UCSD-AML1 (cell line): Measurements from ENCODE around the gene HES3.

Experiments used
- DNase-seq: peaks from one replicate; lab custom pipeline; 2025; ENCODE audit not compliant: unreplicated experiment; lab: John Stamatoyannopoulos, UW

Gene HES3

DNA sequence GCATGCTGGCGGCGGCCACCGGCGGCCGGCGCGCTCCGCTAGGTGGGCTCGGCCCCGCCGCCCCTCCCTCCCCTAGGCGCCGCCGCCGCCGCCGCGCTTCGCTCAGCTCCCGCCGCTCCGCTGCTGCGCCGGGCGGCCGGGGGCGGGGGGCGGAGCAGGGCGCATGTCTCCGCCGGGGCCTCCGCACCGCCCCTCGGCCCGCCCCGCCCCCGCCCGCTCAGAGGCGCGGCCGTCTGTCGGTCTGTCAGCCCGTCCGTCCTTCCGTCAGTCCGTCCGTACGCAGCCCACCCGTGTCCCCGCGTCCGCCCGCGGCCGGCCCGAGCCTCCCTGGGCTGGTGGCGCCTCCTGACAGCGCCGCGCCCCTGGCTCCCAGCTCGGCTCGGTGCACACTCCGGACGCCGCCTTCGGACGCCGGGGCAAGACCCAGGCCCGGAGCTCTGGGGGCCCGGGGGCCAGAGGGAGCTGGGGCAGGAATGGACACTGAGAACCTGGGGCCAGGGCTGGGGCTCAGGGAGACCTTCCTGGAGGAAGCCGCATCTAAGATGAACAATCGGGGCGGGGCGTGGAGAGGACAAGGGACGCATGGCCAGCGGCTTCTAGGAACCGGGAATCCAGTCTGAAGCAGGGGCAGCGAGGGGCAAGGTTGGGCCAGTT lies 17.1 kb downstream of the HES3 start, which contains the start of gene GPR153:
TSS of gene GPR153 (minus strand) at position 138 of the 654 bp plus-strand sequence. CDS start 6,193 bp downstream, outside the sequence.
- peak; percentile 23 for DNase-seq

DNA sequence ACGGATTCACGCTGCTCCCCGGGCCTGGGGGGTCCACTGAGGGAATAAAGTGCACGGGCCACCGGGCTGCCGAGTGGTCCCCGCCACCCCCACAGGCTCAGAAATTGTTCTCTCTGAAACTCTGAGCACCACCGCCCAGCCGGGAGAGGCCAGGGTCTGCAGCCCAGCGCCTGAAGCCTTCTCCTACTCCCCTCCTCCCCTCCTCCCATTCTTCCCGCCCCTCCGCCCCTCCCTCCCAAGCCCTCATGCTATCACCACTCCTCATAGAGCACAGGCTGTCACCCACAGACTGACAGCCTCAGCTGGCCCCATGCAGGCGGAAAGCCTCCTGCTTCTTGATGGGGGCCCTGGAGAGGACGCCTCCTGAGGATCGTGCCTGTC lies 17.6 kb downstream of the HES3 start:
- DNase-seq = no peak

DNA sequence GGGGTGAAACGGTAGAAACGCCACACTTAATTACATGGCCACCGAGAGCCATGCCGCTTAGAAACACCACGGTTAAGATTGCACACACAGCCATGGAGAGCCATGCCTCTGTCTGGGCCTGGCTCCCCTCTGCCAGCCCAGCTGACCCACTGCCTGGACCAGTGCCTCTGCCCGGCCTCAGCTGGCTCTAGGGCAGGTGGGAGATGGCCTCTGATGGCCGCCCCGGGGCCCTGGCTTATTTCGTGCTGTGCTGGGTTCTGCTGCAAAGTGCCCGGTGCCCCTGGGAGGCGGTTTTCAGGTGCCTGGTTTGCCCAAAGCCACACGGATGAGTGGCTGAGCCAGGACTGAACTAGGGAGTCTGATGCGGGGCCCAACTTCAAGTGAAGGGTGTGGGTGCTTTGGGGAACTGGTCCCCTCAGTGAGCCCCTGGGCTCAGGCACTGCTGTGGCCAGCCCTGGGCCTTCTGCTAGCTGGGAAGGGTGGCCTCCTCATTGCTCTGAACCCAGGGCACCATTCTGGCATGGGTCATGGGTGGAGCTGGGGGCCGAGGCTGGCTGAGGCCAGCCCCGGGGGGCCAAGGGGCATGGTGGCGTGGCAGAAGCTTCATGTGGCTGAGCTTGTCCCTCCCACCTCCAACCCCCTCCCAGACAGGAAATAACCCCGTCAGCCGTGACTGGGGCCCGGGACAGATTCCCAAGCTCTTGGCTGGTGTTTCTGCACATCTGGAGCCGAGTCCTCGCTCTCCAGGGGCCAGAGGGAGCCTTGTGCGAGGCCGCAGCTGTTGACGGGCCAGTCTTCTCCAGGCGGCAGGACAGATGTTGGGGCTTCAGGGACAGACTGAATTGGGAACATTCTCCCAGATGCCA lies 18.8 kb downstream of the HES3 start:
- no peak for DNase-seq

DNA sequence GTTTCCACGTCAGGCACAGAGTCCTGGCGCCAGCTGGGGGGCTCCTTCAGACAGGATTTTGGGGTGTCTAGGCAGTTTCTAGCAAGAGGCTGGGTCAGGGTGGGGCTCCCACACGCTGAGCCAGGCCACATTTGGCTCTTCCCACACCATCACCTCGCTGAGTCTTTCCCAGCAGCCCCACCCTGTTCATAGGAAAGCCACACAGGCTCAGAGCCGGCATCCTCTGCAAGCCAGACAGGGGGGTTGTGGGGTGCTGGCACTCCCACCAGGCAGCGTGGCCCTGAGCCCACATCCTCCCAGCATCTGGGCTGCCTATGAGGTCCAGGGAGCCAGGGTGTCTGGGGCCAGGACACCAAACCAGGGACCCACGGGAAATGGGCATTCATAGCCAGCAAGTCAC lies 19.7 kb downstream of the HES3 start:
- DNase-seq = no peak

DNA sequence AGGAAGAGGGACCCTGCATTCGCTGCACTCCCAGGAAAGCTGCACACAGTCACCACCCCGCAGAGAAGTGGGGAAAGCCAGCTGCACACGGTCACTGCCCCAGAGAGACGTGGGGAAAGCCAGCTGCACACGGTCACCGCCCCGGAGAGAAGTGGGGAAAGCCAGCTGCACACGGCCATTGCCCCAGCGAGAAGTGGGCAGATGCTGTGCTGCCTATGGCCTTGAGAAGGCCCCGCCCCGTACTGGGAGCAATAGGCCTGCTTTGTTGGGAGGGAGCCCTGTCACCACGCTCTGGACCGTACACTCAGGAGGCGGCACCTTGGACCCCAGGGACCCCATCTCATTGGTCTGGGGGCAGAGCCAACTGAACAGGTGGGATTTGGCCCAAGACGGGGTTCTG lies 21.2 kb downstream of the HES3 start:
- DNase-seq = no peak

DNA sequence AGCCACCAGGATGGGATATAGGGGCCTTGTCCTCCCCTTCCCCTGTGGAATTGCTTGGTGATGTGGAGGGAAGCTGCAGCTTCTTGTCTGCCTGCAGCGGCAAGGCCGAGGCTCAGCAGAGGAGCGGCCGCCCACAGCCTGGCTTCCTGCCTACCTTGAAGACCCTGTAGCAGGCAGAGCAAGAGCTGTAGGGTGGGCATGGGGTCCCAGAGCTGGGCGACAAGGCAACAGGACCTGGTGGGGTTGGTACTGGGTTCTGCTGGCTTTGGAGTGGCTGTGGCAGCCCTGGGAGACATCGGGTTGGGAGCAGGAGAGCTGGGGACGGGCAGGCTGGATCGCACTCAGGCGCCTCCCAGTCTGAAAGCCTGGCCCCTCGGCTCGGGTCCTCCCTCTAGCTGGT lies 22.7 kb downstream of the HES3 start:
- no peak for DNase-seq

DNA sequence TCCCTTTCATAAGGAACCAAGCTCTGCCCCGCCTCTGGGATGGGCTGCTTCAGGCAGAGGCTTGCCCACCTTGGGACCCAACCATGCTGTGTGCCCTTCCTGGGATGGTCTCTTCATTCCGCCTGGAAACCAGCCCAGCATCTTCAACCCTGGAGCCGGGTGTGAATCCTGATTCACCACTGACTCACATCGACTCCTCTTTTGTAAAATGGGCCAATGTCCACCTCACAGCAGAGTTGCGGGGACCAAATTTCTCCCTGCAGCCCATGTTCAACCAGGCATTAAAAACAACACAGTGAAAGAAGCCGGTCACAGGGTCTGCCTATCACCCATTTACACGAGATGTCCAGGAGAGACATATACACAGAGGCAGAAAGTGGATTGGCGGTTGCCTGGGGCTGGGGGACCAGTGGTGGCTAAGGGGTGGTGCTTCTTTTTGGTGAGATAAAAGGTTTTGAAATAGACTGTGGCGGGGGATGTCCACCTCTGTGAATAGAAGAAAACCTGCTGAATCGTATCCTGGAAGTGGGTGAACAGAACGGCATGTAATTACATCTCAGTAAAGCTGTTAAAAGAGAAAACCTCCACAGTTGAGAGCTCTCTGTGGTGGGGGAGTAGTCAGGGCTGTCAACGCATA lies 23.8 kb downstream of the HES3 start:
- DNase-seq = no peak

DNA sequence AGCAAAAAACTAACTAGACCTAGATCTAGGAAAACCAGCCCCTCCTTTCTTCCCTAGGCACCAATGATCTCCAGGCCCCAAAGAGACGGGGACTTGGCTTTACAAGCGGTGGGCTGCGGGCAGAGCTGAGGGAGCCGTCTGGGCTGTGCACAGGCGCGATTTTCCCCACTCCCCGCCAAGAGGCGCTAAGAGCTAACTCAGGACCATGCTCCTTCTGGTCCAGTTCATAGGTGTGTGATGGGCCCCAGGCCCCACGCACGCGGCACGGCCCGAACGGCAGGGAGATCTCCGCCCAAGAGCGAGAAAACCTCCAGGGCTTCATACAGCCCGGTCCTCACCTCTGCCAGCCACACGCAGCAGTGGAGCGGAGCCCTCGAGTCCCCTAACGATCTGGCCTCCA lies 24.4 kb downstream of the HES3 start:
- no peak for DNase-seq

DNA sequence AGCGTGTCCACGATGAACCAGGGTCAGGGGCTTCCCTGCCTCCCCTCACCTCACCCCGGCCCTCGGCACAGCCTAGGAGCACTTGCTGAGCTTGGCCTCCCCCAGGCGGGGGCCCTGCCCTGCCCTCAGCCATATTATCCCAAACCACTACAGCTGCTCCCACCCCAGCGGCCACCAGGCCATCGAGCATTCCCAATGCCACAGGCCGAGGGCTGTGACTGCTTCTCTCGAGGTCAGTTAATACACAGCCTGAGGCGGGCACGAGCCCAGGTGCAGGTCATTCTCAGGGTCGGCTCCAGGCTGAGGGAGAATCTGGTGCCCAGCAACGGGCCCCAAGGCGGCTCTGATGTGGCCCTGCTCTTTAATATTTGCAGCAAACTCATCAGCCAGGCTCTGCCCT lies 25.3 kb downstream of the HES3 start:
- no peak for DNase-seq

DNA sequence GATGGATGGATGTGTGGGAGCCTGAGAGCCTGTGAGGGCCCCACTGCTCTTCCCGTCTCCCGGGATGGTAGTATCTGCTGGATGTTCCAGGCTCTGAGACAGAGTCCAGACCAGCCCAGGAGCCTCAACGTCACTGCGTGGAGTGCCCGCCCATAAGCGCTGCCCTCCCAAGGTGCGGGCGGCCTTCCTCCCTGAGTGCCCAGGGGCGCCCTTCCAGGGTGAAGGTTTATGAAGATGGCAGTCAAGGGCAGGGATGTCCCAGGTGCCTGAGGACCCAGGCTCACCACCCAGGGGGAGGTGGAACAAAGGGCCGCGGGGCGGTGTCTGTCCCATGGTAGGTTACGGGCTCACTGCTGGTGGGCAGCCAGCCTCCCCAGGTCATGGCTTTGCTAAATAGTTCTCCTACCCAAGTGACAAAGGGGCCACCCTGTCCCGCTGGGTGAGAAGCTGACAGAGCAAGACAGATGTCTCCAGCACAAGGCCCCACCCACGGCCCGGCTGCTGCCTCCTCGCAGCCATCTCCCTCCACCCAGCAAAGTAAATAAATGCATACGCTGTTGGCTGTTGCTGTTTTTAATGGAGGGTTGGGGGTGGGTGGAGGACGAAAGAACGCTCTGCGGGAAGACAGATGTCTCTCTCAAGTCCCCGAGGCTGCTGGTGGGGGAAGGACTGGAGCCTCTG lies 25.9 kb downstream of the HES3 start:
- no peak for DNase-seq

DNA sequence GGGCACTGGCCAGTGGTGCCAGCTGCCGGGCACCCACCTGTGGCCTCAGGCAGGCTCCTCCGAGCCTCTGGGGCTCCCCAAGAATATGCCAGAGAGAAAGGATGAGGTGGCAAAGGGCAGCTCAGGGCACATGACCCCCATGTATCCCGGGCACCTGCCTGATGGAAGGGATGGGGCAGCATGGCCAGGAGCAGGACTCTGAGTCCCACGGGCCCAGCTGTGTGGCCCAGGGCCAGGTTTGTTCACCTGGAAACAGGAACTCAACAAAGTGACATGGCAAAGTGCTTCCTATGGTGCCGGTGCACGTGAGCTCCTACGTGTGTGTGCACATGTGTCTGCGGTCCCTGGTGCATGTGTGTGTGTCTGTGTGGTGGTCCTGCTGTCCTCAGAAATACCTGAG lies 26.4 kb downstream of the HES3 start:
- no peak for DNase-seq

DNA sequence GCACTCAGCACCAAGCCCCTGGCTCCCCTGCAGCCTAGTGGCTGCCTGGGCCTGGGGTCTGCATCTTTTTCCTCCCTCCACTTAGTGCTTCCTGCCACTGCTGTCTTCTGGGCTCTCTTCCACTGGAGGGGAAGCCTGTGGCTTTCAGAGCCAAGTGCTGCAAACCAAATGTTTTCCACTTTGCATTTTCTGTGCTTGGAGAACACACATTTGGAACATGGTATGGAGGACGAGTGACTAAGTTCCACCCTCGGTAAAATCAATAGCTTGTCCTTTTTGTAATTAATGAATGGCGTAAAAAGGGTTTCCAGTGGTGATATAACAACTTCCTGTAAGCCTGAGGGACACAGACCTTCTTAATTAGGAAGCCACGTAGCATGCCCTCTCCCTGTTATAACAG lies 27.0 kb downstream of the HES3 start:
- DNase-seq = no peak

DNA sequence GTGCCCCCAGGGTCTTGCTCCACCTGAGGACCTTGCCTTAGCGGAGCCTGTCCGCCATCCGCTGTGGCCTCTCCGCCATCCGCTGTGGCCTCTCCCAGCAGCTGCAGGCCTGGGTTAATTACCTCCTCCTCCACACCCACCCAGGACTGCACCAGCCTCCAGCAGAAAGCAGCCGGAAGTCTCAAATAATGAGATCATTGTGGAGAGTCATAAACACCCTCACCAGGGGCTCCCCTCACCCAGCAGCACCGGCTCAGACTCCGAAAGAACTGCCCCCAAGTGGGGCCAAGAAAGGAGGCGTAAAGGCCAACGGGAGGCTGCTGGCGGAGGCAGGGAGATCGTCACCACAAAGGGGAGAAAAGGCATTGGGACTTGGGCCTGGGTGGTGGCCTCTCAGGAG lies 27.6 kb downstream of the HES3 start:
- no peak for DNase-seq

DNA sequence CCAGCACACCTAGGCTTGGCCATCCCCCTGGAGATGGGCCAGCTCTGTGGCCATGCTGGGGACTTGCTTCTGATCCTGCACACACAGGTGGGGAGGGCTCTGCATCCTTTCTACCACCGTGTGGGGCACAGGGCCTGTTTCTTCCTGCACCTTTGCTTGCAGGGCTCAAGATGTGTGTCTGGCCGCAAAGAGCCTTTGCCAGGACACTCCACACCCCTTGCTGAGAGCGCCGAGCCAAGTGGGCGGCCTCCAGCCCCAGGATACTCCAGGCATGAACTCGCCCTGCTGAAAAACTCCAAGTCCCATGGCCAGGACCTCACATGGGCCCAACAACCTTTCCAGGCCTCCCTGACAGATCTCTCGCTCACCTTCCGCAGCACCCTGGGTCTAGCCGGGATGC lies 28.5 kb downstream of the HES3 start:
- no peak for DNase-seq

DNA sequence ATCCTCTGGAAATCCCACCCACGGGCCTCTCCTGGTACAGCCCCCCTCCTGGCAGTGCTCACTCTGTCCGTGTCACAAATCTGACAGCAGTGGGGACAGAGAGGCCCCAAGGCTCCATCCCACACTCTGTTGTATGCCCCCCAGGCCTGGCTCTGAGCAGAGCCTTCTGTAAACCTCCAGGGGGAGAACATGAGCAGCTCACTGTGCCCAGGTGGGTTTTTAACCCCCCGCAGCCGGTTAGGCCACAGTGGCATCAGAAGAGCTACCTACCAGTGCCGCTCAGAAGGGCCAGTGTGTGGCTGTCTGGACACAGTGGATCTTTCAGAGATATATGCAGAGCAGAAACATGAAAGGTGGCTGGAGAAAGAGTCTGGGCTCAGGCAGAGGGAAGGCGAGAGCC lies 28.9 kb downstream of the HES3 start:
- DNase-seq = no peak

DNA sequence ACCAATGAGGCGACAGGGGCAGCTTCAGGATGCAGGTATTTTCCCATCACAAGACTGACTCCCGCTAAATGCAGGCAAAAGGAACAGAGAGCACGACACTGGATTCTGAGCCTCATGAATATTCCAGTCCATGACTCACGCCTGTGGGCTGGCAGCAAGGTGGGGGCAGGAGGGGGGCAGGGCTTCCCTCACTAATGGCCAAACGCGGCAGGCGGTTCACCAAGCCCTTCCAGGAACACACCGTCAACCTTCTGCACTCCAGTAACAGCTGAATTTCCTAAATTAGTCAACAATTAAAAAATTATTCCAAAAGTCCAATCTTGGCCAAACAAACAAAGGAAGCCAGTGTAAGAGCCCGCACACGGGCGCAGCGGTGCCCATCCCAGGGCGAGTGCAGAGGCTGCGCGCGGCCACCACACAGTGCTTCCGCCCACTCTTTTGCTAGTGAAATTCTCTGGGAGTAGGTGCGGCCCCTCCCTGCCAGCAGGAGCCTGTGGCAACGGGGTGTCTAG lies 29.5 kb downstream of the HES3 start:
- DNase-seq = no peak

DNA sequence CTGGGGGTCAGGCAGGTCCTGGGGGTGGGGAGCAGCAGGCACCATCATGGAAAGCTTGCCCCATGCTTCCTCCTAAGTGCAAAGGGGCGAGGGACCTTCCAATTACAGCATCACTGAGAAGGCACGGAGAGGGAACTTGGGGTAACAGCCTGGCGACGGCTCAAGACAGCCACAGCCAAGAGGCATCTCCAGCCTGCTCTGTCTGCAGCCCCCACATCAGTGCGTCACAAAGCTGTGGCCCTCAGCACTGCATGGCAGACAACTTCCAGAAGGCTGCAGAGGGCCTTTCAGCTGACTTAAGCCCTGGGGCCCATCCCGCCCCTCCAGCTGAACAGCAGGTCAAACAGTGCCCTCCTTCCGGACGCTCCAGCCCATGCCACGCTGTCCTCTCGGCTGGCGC lies 30.1 kb downstream of the HES3 start:
- no peak for DNase-seq

DNA sequence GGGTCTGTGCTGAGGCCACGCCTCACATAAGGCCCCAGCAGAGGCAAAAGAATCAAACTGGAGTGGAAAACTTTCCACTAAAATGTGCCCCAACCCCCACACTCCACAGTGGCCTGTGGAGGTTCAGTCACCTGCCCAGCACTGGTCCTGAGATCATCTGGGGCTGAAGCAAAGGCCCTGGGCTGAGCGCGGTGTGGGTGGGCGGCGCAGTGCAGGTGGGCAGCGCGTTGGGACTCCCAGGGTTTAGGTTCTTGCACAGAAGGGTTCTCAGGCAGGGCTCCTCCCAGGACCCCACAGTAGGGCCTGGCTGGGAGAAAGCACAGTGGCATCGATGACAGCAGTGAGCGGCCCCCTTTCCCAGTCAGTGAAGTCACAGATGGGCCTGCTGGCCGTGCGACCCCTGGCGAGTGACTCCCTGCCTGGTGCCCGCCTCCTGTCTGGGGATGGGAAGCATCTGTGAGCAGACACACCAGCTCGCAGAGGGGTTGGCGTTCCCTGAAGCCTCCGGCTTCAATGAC lies 30.7 kb downstream of the HES3 start:
- DNase-seq = no peak

DNA sequence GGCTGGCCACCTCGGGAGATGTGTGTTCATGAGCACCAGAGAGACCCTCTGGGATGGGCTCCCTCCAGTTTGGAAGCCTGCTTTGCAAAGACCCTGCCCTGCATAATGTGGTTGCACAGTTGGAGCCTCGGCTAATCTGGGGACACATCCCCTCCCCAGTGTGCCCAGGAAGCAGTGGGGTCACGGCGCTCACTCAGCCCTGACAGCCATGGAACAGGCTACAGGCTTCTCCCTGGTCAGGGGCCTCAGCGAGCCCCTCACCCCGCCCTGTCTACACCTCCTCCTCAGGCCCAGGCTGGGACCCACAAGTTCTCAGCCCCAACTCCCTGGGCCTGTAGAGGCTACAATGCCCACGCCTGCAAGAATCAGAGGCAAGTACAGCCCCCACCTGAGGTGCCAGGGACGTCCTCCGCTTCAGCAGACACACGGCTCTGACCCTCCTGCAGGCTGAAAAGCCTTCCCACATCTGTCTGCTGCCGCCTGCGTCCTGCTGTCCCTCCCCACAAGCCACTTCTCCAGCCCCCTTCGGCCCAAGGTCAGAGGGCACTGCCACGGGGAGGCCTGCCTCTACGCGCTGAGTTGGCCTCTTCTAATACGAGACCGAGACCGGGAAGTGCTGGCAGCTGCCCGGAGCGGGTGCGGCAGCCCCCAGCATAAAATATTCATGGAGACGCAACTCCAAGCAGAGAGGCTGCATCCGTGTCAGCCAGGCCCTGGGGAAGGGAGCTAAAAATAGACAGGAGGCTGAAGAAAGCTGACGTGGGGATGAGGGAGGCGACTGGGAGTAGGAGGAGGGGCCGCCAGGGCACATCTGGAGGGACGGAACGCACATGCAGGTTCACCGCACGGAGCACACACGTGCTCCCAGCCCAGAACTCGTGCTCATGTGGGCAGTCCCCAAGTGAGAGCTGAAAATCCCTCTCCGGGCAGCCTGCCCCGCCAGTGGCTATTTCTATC lies 32.1 kb downstream of the HES3 start:
- no peak for DNase-seq
